ENCODE data around the gene OTULINL. TPM values are rescaled to one million over a fixed set of nuclear protein-coding genes. Genes with fewer than 3 reads are reported as not detected.

The OTULINL gene
- total RNA-seq, 2 donors from 2014 or later = 6.2 to 8.9 TPM

GRCh38 chr5:14630671-14631070, 49.1 kb downstream of the OTULINL start:
- TF ChIP-seq CTCF (conservative IDR thresholded peaks at IDR 0.05) = no peak
- no peak overlapping the region for H3K9ac ChIP-seq (ENCODE audit: extremely low read depth, low read length, poor library complexity, severe bottlenecking)
- DNase-seq = no peak
- no peaks in the 10 kb centered on the region for H3K36me3 Mint-ChIP-seq (ENCODE audit: low read depth)
- H3K27ac ChIP-seq (ENCODE audit: low read depth, low read length) = no peak overlapping the region
- no peaks in the 10 kb centered on the region for H3K9me3 ChIP-seq (ENCODE audit: control insufficient read depth, low read length)
- no peaks in the 10 kb centered on the region for H3K36me3 ChIP-seq (ENCODE audit: control insufficient read depth, insufficient read depth, low read length)
- 78% methylated on average over 2 of the region's 2 CpGs; no CpG with 5 or more reads in 1 of the 2 experiments for whole genome bisulfite sequencing, 2 experiments (ENCODE audit: insufficient coverage in 1 of 2, insufficient read length in 1 of 2)
- no peaks in the 10 kb centered on the region for H3K27me3 ChIP-seq (ENCODE audit: control insufficient read depth, insufficient read depth, low read length, poor library complexity, severe bottlenecking)
- H3K4me1 ChIP-seq (ENCODE audit: control insufficient read depth, insufficient read depth, low read length) = no peaks in the 10 kb centered on the region
- no peak overlapping the region for H3K4me3 Mint-ChIP-seq
- H3K27me3 Mint-ChIP-seq (ENCODE audit: insufficient read depth) = no peaks in the 10 kb centered on the region
- no peaks in the 10 kb centered on the region for H3K9me3 Mint-ChIP-seq
- no peak overlapping the region for H3K27ac Mint-ChIP-seq
- H3K4me1 Mint-ChIP-seq = no peaks in the 10 kb centered on the region
- no peak overlapping the region for H3K4me3 ChIP-seq (ENCODE audit: low read length)

GRCh38 chr5:14635656-14636055, 54.1 kb downstream of the OTULINL start:
- Mint-ChIP-seq H3K36me3 (ENCODE audit: low read depth) (no peaks in the 10 kb centered on the region), H3K27ac (no peak overlapping the region), H3K9me3 (no peaks in the 10 kb centered on the region), H3K4me1 (no peaks in the 10 kb centered on the region), H3K4me3 (no peak overlapping the region), H3K27me3 (ENCODE audit: insufficient read depth) (no peaks in the 10 kb centered on the region)
- TF ChIP-seq CTCF (conservative IDR thresholded peaks at IDR 0.05) = no peak
- no peak for DNase-seq
- Histone ChIP-seq H3K9ac (ENCODE audit: extremely low read depth, low read length, poor library complexity, severe bottlenecking) (no peak overlapping the region), H3K9me3 (ENCODE audit: control insufficient read depth, low read length) (no peaks in the 10 kb centered on the region), H3K36me3 (ENCODE audit: control insufficient read depth, insufficient read depth, low read length) (no peaks in the 10 kb centered on the region), H3K27me3 (ENCODE audit: control insufficient read depth, insufficient read depth, low read length, poor library complexity, severe bottlenecking) (no peaks in the 10 kb centered on the region), H3K4me1 (ENCODE audit: control insufficient read depth, insufficient read depth, low read length) (no peaks in the 10 kb centered on the region), H3K4me3 (ENCODE audit: low read length) (no peak overlapping the region), H3K27ac (ENCODE audit: low read depth, low read length) (no peak overlapping the region)
- 84 to 97% methylated on average over 2 of the region's 2 CpGs for WGBS, 2 experiments (ENCODE audit: insufficient coverage in 1 of 2, insufficient read length in 1 of 2)

GRCh38 chr5:14640765-14641164, 59.2 kb downstream of the OTULINL start:
- H3K27me3 ChIP-seq (ENCODE audit: control insufficient read depth, insufficient read depth, low read length, poor library complexity, severe bottlenecking) = no peaks in the 10 kb centered on the region
- no peaks in the 10 kb centered on the region for H3K4me1 ChIP-seq (ENCODE audit: control insufficient read depth, insufficient read depth, low read length)
- Mint-ChIP-seq H3K4me3 (no peak overlapping the region), H3K27ac (no peak overlapping the region), H3K27me3 (ENCODE audit: insufficient read depth) (no peaks in the 10 kb centered on the region), H3K4me1 (no peaks in the 10 kb centered on the region), H3K36me3 (ENCODE audit: low read depth) (no peaks in the 10 kb centered on the region), H3K9me3 (no peaks in the 10 kb centered on the region)
- H3K27ac ChIP-seq (ENCODE audit: low read depth, low read length) = no peak overlapping the region
- TF ChIP-seq CTCF (conservative IDR thresholded peaks at IDR 0.05) = peak; percentile 58
- no peaks in the 10 kb centered on the region for H3K9me3 ChIP-seq (ENCODE audit: control insufficient read depth, low read length)
- 83 to 90% methylated on average over 7 to 10 of the region's 10 CpGs for WGBS, 2 experiments (ENCODE audit: insufficient coverage in 1 of 2, insufficient read length in 1 of 2)
- DNase-seq = peak; percentile 82
- no peaks in the 10 kb centered on the region for H3K36me3 ChIP-seq (ENCODE audit: control insufficient read depth, insufficient read depth, low read length)
- H3K4me3 ChIP-seq (ENCODE audit: low read length) = no peak overlapping the region
- H3K9ac ChIP-seq (ENCODE audit: extremely low read depth, low read length, poor library complexity, severe bottlenecking) = no peak overlapping the region
